ENCODE results near the gene SLC24A4.

SLC24A4 gene

DNA sequence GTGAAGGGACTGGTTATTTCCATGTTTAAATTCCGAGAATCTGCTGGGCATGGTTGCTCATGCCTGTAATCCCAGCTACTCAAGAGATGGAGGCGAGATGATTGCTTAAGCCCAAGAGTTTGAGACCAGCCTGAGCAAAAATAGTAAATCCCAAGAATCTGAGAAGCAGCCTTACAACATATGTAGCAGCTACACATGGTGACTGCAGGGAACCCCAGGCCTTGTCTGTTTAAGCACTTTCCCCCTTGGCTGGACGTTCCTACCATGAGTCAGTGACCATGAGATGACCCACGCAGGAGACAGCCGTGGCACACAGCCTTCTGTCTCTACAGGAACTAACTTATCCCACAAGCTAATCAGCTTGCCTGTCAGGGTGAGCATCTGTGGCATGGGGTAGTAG, 5.5 kb upstream of the SLC24A4 start:
- no peak for DNase-seq

DNA sequence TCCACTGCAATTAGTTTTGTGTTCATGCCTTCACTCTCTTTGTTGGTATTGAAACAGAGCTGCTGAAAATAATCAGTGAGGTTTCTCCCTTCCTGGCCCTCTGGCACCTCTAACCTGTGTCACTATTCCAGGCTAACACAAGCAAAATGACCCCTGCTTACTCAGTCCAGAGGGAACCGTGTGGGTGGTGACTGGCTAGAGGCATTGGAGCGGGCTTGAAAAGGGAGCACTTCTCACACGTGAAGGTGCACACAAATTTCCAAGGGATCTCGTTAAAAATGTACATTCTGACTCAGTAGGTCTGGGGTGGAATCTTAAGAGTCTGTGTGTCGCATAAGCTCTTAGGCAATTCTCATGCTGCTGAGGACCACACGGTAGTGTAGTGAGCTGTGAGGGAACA, 1.3 kb upstream of the SLC24A4 start:
- DNase-seq, result no peak

DNA sequence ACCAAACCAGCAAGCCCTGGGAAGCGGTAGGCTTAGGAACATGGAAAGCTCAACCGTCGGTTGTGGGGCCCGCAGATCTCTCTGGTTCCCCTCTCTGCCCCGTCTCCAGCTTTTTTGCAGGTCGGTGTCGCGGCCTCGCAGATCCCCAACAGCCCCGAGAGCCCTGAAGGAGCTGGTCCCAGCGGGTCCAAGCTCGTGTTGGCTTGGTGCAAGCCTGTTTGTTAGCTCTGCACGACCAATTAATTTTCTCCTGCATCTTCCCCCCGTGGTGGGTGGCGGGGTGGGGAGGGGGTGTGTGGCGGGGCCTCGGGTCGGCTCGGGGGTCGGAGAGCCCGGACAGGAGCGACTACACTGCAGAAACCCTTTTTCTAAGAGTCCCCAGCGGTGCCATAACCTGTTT, 449 bp upstream of the SLC24A4 start:
- no peak for DNase-seq

DNA sequence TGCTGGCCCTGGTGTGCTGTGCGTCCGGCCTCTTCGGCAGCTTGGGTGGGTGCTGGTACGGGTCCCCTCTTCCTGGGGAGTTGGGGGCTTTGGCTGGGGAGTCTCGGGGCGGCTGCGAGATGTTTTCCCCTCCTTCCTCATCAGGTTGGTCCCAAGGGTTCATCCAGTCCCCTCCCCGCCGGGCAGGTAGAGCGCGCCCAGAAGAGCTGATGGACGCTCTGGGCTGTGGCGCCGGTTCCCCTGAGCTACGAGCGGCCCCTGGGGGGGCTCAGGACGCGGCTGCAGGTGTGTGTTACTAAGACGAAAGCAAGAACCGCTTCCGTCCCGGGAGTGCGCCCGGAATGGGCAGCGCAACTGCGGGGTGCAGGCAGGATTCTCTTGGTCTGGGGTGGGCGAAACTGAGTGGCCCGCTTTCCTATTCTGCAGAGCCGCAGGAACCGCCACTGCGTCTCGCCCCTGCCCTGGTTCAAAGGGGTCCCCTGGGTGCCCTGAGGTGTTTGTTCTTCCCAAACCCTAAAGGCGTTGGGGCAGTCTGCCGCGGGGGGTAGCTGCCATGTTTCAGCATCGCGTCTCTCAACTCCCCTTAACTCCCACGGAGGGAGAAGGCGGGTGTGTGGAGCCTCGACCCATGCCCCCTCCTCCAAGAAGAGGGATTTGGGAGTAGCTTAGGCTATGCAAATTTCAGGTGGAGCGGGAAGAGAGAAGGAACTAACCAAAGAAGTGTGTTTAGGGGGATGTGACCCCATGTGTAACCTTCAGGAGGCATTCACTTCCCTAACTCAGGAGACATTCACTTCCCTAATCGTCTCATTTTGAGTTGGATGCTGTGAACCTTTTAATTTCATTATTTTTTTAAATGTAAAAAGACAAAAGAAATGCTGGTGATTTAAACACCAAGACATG, 1.2 kb downstream of the SLC24A4 start:
- no peak for DNase-seq

DNA sequence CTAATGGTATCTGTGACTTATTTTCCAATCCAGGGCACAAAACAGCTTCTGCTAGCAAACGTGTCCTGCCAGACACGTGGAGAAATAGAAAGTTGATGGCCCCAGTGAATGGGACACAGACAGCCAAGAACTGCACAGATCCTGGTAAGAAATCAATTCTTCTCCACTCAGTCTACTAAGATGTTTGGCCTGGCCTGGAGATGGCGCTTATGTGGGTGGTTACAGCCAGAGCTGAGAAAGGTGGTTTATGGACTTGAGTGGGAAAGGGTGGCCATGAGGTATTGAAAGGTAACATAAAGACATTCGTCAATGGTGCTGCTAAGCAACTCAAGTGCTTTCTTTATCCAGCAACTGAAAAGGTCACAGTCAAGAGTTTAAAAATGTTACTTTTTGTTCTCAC, 2.9 kb downstream of the SLC24A4 start:
- no peak for DNase-seq

DNA sequence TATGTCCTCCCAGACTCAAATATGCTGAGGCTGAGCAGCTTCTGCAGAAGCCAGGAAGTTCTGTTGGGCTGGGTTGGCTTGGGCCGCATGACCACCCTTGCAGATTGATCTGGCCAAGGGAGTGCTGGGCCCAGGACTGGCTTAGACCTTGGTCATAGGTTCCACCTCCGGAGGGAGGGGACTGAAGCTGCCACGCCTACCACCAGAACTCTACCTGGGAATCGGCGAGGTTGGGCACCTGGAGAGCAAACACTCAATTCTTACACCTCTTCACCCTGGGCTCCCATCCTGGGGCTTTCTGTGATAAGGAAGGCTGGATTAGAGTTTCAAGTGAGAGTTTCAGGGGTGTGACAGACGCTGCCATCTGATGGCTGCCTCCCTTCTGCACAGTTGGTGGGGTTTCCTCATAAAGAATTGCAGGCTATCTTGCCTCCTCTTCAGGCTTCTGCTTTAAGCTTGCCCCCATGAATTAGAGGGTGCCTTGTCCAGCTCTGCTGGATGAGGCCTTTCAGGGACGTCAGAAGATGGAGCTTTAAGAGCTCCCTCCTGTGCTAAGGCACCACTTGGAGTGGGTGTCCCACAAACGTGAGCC, 5.8 kb downstream of the SLC24A4 start:
- DNase-seq, result no peak

DNA sequence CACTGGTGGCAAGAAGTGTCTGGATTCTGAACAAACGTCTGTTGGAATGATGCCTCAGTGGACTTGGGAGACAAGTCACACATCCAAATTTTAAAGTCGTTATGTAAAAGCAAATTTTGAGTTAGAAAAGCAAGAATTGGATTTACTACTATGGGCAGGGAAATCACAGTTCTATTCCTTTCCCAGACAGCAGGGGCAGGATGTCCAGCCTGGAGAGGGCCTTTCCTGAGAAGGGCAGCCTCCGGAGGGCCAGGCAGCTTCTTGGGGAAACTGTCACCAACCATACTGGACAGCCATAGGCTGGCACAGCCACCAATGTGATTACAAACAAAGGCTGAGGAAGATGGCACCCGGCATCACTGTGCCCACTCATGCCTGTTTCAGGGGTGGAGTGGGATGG, 11.1 kb downstream of the SLC24A4 start:
- no peak for DNase-seq

DNA sequence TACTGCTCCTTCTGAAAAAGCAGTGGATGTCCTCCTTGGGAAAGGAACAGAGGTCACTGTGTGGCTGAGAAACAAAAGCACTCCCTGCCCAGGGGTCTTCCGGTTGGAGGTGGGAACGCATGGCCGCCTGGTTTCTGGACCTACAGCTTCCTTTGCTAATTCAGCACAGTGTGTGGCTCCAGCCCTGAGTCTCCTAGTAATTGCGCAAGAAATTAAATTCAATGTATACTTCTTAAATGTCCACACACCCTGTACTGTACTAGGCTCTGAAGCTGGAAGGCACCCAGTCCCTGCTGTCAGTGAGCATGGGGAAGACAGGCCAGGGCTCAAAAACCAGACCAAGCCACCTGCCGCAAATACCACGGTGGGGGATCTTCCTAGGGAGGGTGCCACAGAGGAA, 13.4 kb downstream of the SLC24A4 start:
- no peak for DNase-seq

DNA sequence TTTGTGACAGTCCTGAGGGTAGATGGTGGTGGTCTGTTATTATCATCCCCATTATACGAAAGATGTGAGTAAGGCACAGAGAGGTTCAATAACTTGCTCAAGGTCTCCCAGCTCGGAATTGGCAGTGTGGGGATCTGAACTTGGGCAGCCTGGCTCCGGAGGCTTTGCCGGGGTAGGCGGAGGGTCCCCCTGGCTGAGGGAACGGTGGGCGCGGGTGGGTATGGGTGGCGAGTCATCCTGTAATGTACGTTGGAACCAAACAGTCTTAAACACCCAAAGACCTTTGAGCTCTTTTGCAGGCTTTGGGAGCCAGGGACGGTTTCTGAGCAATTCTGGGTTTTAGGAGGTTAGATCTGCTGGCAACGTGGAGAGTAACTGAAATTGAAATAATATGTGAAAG, 16.5 kb downstream of the SLC24A4 start:
- DNase-seq, result no peak

DNA sequence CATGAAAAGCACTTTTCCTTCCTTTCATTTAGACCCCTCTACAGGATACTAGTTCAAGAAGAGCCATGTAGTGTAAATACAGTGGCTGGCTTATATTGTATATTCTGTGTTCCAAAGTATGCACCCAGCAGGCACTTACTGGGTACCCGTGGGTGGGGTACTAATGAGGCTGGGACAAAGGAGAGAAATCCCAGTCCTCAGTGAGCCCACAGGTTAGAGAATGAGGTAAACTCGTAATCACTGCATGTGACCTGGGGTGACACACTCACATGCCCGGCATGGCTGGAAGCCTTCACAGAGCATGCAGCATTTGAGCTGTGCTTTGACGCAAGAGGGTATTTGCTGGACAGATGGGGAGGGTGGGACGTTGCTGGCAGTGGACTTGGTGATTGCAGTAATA, 17.1 kb downstream of the SLC24A4 start:
- no peak for DNase-seq

DNA sequence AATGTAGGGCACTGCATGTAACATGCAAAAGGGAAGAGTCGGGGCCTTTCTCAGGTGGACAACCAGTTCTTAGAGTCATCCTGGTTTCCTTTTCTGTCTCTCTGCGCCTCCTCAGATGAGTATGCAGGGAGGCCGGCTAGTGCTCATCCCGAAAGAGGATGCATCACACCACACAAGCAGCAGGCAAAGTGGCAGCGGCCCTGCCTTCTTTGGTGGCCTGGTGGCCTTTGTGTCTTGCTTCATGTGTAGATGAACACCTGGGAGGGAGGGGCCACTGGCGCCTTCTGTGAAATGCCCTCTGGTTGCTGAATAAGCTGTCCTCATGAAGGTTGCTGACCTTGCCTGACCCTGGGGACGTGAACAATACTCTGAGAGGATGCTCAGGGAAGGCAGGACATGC, 18.0 kb downstream of the SLC24A4 start:
- DNase-seq, result no peak

DNA sequence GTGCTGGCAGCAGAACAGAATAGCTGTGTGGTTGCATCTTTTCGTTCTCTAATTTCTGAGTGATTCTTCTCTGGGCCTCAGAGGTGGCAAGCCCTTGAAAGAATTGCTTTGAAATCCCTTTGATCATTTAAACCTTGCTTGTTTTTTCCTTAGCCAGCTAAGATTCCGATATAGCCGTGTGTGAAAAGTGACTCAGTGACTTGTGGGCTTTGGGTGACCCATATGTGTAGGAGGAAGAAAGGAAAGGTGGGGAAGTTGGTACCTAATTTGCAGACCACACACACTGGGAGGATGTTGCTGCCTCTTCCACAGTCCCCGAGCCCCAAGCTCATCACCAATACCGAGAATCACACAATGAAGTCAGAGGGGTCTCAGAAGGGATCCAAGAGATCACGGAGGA, 18.8 kb downstream of the SLC24A4 start:
- no peak for DNase-seq

DNA sequence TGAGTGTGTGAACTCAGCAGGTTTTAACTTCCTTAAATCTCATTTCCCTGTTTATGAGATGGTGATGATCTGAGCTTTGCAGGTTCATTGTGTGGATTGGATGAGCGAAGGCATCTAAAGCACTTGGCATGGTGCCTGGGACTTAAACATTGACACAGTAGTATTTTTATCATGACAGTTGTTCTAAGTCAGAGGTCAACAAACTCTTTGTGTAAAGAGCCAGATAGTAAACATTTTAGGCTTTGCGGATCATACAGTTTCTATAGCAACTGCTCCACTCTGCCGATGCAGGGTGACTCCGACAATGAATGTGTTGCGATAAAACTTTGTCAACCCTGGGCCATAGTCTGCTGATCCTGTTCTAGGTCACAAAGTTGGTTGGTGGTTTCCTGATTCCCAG, 25.2 kb downstream of the SLC24A4 start:
- DNase-seq, result peak; percentile 19 to 69

DNA sequence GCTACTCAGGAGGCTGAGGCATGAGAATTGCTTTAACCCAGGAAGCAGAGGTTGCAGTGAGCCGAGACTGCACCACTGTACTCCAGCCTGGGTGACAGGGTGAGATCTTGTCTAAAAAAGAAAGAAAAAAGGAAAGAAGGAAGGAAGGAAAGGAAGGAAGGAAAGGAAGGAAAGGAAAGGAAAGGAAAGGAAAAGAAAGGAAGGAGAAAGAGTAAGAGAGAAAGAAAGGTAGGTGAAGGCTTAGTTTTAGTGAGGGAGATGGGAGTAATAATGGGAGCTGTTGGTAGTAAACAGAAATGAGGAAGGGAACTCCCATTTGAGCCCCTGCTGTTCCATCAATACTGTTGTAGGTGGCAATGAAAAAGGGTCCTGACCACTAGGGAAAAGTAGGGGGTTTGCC, 28.8 kb downstream of the SLC24A4 start:
- no peak for DNase-seq

DNA sequence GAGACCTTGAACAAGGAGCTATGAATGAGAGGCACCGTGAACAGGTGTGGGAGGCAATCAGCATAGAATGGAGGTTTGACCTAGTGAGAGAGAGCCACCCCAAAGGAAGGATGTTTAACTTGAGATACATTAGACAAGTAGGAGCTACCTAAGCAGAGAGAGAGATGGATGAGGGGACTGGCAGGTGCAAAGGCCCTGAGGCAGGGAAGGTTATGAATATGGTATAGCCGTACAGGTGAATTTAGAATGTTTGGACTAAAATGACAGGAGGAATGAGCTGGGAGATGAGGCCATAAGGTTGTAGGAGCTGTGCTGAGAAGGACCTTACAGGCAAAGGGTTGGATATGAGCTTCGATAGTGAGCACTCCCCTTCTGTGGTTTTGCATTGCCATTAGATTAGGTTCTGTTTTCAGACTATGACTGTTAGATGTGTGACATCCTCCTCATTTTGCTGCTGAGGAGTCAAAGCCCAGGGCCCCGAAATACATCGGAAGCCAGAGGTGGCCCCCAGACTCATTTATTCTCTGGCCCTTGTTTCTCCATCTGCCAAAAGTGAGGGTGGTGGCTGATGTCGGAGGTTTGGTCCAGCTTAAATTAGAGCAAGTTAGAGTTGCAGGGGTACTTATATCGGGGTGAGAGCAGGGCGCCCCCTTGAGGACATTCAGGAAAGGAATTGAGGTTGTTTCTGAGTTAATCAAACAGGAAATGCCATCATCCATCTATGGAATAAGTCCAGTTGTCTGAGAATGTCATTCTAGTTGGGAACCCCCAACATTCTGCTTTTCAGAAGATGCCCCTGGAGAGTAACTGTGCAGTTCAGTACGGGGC, 29.4 kb downstream of the SLC24A4 start:
- DNase-seq, result no peak

DNA sequence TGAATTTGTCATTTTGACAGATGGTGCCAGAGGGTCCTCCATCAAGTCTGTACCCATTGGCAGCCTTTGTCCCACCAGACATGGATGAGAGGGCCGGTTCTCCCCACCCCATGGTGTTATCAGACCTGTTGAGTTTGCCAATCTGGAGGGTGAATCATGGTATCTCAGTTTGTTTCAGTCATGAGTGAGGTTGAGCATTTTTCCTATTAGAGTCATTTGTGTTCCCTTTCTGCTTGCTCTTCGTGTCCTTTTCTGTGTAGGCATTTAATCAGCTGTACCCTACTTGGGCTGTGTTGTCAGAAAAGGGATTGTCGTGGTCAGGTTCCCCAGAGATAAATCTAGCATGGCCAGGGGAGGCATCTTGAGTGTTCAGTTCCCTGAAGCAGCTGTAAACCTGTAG, 30.5 kb downstream of the SLC24A4 start:
- DNase-seq, result no peak

DNA sequence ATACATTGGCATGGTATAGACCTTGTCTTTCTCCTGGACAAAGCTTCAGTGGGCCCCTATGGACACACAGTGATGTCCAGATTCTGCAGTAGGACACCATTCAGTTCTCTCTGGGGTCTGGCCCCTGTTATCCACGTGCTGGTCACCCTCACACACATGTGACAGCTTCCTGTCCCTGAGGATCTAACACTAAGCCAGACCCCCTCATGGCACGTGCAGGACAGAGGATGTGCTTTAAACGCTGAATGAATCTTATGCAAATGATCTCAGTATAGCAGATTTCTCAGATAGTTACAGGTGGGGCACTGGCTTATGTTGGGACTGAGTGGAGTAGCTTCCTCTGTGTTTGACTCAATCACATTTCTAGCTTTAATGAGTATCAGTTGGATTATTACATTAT, 33.7 kb downstream of the SLC24A4 start:
- no peak for DNase-seq

DNA sequence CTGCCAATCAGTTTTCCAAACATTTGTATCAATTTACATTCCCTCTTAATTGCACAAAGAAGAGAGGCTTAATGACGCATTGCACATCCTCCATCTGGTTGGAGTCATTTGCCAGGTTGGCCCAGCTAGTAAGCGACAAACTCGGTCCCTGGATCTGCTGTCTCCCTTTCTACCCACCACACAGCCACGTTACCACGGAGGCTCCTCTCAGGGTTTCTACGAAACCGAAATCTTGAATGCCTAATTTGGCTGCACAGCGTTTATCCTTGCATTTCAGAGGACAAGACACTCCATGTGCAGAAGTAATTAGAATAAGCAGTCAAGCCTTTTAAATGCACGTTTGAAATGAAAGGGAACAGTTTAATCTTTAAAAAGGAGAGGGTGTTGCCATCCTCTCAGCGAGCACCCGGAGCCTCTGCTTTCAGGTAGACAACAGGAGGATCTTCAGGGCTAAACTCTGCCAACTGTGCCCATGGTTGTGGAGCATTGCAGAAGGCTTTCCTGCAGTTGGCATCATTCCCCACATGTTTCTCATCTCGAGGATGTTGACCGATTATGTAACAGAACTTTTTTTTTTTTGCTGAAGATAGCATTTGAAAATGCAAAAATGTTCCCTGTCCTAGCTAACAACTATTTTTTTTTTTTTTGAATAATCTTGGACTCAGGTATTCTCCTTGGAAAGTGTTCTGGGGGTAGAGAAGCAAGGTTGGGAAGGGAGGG, 37.8 kb downstream of the SLC24A4 start:
- DNase-seq, result no peak

DNA sequence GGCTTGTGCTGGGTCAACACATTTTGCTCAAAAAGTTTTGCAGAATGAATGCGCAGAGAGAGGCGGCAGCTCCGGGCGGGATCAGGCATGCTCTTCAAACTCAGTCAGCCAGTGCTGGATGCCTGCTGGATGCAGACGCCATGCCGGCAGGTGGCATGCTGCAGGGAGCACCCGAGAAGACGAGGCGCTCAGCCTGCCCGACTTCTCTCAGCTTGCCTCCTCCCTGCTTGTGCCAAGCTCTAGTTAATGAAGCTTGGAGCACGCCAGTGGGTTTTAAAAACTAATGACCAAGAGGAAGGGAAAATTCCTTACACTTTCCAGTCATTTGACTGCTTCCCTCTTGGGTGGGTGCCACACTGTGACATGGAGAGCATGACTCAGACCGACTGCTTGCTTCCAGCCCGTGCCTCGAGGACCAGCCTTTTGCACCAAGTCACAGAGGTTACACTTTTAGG, 39.8 kb downstream of the SLC24A4 start:
- peak in 1 of 2 experiments; percentile 20 for DNase-seq

DNA sequence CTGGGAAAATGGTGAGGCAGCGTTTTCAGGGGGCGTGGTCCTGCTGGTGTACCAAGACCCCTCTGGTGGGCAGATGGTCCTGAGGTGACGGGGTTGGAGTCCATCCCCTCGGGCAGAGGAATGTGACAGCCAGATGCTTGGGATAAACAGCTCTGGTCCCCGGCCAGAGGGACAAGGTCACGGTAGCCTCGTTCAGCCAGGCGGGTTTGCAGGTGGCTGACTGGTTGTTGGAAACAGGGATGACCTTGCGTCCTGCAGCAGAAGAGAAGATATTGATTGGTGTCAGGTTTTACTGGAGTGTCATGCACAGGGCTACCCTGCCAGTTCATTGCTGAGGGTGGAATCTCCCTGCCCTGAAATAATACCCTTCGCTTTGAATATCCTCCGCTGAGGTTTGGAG, 43.3 kb downstream of the SLC24A4 start:
- DNase-seq, result no peak

DNA sequence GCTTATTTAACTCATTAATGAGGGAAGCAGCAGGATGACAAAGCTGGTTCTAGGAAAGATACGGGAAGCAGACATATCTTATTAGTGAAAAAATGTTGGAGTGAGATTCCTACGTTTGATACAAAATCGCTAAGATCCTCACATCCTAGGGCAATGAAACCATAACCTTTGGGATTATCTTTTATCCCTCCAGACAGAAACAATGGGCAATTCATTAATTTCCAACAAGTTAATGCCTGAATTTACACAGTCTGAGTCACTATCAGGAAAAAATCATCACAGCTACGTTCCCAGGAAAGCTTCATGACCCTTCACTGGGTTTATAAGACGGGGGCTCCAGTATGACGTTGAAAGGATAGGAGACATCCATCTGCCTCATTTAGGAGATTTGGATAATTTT, 45.0 kb downstream of the SLC24A4 start:
- no peak for DNase-seq

DNA sequence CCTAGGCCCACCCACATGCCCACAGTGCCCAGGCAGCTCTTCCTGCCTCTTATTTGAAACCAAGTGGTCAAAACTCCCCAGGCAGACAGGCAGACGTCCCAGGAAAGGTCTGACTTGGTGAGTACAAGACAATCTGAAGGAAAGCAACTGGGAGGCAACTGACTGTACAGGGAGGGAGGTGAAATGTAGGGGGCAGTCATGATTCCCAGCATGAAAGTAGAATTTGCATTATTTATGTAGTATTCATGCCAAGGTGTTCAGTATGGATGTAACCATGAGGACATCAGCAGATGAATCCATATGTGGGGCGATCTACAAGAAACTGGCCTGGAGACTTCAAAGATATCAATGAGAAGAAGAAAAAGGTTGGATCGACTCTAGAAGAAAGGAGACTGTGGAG, 46.1 kb downstream of the SLC24A4 start:
- DNase-seq, result no peak

DNA sequence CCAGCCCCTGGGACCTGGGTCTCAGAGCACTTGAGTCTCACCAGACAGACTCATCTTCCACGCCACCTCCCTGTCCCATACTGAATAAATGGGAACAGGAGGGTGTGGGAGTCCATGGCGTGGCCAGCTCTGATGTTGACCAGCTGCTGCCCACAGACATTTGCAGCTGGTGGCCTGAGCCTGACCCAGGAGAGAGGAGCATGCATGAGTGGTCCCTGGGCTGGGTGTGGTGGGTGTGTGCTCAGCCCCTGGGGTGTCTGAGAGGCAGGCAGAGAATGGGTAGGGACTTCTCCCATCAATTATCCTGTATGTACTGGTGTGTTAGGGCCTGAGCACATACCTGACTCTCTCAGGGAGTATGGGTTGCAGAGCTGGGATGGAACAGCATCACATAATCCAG, 49.3 kb downstream of the SLC24A4 start:
- DNase-seq, result no peak
